BE2C (cell line): ENCODE measurements around the gene PREPL.

ENCODE experiments used
- DNase-seq: peaks from one replicate; pipeline ENCODE4 v3.0.0-alpha.2; 2020
- H3K27me3 ChIP-seq: fragments of 250-450 bp; sonication (Bioruptor Pico); 2 replicates; pipeline ENCODE4 v1.5.1; 2020; ENCODE audit warnings: mild to moderate bottlenecking
- H3K36me3 ChIP-seq: fragments of 250-450 bp; sonication (Bioruptor Pico); 2 replicates; pipeline ENCODE4 v1.5.1; 2020; ENCODE audit warnings: mild to moderate bottlenecking
- H3K4me1 ChIP-seq: fragments of 250-450 bp; sonication (Bioruptor Pico); 2 replicates; pipeline ENCODE4 v1.5.1; 2020
- H3K4me3 ChIP-seq: 2 replicates; pipeline ENCODE4 v1.5.1; 2011; ENCODE audit warnings: low read depth, low read length
- H3K9me3 ChIP-seq: fragments of 250-450 bp; sonication (Bioruptor Pico); 2 replicates; pipeline ENCODE4 v1.5.1; 2020
- CTCF ChIP-seq: IDR thresholded peaks from 2 replicates; pipeline ENCODE4 v1.5.1; 2012; ENCODE audit warnings: mild to moderate bottlenecking, low read depth, low read length

Gene PREPL

GRCh38 chr2:44275927-44276303, 85.4 kb downstream of the PREPL start:
- no peaks in the 10 kb centered on the region for H3K27me3 ChIP-seq
- no peaks in the 10 kb centered on the region for H3K36me3 ChIP-seq
- H3K9me3 ChIP-seq: no peaks in the 10 kb centered on the region
- DNase-seq: no peak
- H3K4me1 ChIP-seq: no peaks in the 10 kb centered on the region
- H3K4me3 ChIP-seq: no peak overlapping the region
- TF ChIP-seq CTCF: no peak

GRCh38 chr2:44273596-44273995, 87.7 kb downstream of the PREPL start:
- Histone ChIP-seq H3K9me3 (no peaks in the 10 kb centered on the region), H3K36me3 (no peaks in the 10 kb centered on the region), H3K4me3 (no peak overlapping the region), H3K4me1 (no peaks in the 10 kb centered on the region), H3K27me3 (no peaks in the 10 kb centered on the region)
- no peak for DNase-seq
- TF ChIP-seq CTCF: no peak

- H3K9me3 ChIP-seq: no peaks in the 10 kb centered on the region
- no peak overlapping the region for H3K4me3 ChIP-seq
- no peaks in the 10 kb centered on the region for H3K4me1 ChIP-seq
- no peak for DNase-seq
- H3K27me3 ChIP-seq: no peaks in the 10 kb centered on the region
- H3K36me3 ChIP-seq: no peaks in the 10 kb centered on the region
- no peak for TF ChIP-seq CTCF
Measured at GRCh38 chr2:44273076-44273475, 88.2 kb downstream of the PREPL start.

- no peak for TF ChIP-seq CTCF
- no peaks in the 10 kb centered on the region for H3K36me3 ChIP-seq
- DNase-seq: peak; percentile 19
Measured at GRCh38 chr2:44271296-44271695, 90.0 kb downstream of the PREPL start.

GRCh38 chr2:44269831-44270230, 91.5 kb downstream of the PREPL start:
- H3K4me3 ChIP-seq: no peak overlapping the region
- H3K9me3 ChIP-seq: no peaks in the 10 kb centered on the region
- no peaks in the 10 kb centered on the region for H3K36me3 ChIP-seq
- no peak for TF ChIP-seq CTCF
- no peaks in the 10 kb centered on the region for H3K4me1 ChIP-seq
- no peak for DNase-seq
- H3K27me3 ChIP-seq: no peaks in the 10 kb centered on the region

More at GRCh38 chr2:44271296-44271695, 90.0 kb downstream of the PREPL start:
- Histone ChIP-seq H3K9me3 (no peaks in the 10 kb centered on the region), H3K4me3 (no peak overlapping the region), H3K27me3 (no peaks in the 10 kb centered on the region), H3K4me1 (no peaks in the 10 kb centered on the region)

GRCh38 chr2:44267796-44268648, 93.3 kb downstream of the PREPL start:
- Histone ChIP-seq H3K4me1 (no peaks in the 10 kb centered on the region), H3K9me3 (no peaks in the 10 kb centered on the region), H3K27me3 (no peaks in the 10 kb centered on the region), H3K36me3 (no peaks in the 10 kb centered on the region), H3K4me3 (no peak overlapping the region)
- no peak for DNase-seq
- TF ChIP-seq CTCF: no peak
